Activated naive CD4-positive, alpha-beta T cell (primary cell): ENCODE results near the gene LHPP.
"Not testable (repeated sequence)": the region's sequence is repeated elsewhere in the genome, so short reads cannot be mapped to it uniquely, and the experiment has no call there.

ENCODE experiments used
- DNase-seq, 4 experiments: peaks; one replicate each; lab custom pipeline; 2025; lab: John Stamatoyannopoulos, UW

The LHPP gene

DNA sequence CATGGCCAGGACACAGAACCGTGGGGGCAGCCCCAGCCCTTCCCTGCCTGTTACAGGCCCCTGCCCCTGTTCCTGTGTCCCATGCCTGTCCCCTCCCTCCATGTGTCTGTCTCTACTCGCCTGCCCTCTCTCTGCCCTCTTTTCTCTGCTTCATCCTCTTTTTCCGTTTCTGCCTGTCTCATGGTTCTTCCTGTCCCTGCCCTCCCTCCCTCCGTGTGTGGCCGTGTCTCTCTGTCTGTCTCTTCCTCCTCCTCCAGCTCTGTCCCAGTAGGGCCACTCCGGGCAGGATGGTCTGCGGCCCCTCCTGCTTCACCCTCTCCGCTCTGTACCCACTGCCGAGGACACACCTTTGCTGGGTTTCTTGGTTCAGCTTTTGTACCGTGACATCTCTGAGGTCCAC, 145.2 kb downstream of the LHPP start:
- no peak for DNase-seq

DNA sequence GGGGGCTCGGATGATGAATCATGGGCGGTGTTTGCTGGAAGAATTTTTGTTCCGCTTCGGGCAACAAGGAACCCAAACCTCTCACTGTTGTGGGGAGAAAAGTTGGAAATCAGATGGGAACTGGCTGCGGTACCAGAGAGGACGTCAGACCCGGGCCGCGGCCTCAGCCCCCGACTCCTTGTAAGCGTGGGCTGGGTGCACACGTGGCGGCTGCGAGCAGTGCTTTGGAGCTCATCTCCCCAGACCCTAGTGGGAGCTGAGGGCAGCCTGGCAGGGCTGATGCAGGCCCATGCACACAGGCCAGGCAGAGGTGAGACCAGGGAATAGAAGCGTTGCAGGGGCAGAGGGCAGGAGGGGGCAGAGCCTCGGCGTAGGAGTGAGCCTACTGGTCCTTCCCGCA, 146.1 kb downstream of the LHPP start:
- DNase-seq: no peak

DNA sequence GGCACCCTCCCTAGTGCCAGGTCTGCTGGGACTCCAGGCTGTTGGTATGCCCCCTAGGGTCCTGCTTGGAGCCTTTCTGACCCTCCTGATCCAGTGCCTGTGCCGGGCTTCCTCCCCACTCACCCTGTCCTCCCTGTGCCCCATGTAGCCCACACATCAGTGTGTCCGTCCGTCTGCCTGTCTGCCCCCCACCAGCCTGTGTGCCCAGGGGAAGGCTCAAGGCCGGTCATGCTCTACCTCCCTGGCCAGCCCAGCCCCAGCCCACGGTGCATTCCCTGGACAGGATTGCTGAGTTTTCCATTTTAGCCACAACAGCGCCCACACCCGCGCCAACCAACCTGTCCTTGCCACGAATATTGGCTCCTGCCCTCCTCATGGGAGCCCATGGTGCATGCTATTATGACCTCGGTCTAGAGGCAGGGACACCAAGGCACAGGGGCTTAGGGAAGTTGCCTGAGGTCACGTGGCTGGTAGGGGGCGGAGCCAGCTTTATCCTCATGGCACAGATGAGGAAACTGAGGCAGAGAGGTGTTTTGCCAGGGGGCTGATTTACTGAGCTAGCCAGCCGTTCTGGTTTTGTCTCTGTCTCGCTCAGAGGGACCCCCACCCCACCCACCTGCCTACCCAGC, 146.6 kb downstream of the LHPP start:
- DNase-seq: no peak

DNA sequence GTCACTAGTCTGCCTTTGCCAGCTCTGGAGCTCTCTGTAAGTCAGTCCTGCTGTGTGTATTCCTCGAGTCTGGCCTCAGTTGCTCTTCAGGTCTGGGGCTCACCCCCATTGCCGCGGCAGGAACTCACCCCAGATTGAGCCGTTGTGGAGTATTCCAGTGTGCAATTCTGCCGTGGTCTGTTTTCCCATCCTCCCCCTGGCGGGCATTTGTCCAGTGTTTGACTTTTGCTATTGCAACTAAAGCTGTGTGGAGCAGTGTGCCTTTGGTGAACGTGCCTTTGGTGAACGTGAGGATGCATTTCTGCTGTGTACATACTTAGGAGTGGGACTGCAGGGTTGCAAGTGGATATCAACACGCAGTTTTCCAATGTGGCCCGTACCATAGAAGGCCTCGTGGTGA, 148.1 kb downstream of the LHPP start:
- no peak for DNase-seq

DNA sequence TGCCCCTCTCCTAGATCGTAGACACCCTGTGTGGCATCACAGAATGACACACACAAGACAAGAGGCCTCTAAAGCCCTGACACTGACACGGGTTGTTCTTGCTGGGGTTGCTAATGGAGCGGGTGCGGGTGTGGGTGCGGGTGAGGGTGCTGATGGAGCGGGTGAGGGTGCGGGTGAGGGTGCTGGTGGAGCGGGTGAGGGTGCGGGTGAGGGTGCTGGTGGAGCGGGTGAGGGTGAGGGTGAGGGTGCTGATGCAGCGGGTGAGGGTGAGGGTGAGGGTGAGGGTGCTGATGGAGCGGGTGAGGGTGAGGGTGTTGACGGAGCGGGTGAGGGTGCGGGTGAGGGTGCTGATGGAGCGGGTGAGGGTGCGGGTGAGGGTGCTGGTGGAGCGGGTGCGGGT, 148.6 kb downstream of the LHPP start:
- peak in 1 of 4 experiments; percentile 6 for DNase-seq

DNA sequence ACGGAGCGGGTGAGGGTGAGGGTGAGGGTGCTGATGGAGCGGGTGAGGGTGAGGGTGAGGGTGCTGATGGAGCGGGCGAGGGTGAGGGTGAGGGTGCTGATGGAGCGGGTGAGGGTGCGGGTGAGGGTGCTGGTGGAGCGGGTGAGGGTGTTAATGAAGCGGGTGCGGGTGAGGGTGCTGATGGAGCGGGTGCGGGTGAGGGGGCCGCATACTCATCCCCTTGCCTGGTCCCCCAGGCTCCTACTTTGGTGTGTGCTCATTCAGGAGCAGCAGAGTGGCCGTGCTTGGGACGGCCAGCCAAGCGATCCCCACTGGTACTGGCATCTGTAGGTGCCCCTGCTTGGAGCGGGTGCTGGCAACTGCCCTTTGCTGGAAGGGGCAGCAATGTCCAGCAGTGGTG, 149.2 kb downstream of the LHPP start:
- not testable (repeated sequence) for DNase-seq

DNA sequence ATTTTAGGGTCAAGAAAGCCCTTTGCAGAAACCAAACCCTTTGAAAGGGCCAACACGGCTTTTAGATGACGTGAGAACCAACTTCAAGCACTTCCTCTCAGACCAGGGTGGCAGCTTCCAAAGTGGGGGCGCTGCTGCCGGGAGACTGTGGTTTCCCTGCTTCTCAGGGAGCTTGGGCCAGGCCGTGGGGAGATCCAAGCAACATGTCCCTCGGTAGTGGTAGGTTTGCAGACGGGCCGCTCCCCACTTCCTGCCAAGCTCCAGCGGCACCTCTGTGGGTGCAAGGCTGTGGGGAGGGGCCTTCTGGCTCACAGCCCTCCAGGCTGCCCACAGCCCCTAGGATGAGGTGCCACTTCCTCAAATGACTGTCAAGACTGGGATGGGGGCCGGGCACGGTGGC, 150.1 kb downstream of the LHPP start:
- peak in 1 of 4 experiments; percentile 31 for DNase-seq

DNA sequence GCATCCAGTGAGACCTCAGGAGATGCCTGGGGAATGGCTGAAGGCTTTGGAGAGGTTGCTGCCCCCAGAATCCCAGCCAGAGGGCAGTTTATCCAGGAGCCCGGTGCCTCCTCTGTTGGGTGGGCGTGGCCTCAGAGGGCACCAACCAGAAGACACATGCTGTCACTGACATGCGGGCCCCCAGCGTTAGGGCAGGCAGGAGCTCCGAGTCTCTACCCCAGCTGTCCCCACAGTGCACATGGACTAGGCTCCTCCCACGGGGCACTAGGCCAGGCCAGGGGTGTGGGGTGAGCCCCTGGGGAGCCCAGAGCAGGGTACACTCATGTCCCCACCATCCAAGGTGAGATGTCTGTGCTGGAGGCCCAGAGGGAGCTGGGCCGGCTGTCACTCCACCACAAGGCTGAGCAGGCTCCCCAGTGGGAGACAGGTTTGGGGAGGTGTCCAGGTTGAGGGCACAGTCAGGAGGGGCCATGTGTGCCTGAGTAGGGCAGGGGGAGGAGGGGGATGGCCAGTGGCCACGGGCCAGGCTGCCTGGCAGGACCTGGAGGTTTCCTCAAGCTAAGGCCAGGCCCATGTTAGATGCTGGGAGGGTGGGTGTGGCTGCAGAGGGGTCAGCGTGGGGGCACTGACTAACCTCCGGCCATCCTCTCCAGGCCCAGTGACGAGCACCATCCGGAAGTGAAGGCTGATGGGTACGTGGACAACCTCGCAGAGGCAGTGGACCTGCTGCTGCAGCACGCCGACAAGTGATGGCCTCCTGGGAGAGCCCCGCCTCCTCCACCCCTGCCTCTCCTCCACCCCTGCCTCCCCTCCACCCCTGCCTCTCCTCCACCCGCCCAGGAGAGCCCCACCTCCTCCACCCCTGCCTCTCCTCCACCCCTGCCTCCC, 151.2 kb downstream of the LHPP start:
- DNase-seq: no peak

DNA sequence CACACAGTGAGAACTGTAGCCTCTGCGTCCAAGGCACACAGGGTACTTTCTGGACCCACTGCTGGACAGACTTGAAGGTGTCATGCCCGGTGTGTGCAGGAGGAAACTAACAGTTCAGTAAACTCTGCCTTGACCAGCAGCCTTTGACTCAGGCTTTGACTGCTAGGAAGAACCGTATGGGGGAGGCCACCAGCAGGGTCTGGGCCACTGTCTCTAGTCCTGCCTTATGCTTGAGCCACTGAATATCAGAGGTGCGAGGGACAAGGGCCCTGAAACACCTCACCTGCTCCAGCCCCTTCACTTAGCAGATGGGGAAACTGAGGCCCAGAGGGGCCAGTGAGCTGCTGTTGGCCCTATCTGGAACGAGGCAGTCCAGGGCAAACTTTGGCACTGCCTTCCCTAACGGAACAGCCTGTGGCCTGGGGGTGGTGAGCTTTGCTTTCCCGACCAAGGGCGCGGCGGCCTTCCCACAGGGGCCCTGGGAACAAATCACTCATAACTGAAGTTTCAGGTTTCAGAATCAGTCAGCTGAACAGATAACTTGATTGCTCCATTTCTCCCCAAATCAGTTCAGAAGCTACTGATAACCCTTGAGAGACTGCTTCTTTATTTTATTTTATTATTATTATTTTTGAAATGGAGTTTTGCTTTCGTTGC, 152.5 kb downstream of the LHPP start:
- no peak for DNase-seq

DNA sequence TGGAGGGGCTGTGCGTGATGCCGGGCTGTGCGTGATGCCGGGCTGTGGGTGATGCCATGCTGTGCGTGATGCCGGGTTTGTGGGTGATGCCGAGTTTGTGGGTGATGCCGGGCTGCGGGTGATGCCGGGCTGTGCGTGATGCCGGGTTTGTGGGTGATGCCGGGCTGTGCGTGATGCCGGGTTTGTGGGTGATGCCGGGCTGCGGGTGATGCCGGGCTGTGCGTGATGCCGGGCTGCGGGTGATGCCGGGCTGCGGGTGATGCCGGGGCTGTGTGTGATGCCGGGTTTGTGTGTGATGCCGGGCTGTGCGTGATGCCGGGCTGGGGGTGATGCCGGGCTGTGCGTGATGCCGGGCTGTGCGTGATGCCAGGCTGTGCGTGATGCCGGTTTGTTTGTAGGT, 153.6 kb downstream of the LHPP start:
- DNase-seq: no peak

DNA sequence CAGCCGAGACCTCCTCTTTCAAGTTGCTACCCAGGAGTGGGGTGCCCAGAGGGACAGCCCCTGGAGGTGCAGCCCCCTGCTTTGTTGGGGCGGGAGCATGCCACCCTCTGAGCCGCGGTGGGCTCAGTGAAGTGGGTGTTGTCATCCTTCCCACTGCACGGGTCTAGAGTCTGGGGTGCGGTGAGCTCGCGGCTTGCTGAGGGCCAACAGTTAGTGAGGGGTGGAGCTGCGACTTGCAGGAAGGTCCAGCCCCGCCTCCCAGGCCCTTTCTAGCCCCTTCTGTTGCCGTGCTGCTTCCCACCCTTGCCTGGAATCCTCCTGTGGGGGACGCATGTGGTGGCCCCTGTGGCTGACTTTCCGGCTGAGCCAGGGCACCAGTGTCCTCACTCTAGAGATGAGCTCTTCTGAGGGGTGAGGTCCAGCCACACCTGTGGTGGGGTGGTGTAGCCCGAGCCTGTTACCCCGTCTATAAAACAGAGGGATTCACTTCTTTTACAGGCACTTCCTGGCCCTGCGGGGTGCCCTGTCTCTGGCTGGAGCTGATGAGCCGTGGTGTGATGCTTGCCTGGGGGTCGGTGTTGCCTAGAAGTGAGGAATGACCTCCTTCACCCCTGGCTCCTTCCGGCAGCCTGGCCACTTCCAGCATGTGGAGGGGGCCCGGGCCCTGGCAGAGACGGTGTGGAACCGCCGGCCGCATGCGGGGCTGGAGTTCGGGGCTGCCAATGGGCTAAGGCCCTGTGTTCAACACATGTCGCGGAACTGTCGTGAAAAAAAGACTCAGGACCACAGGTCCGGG, 154.6 kb downstream of the LHPP start:
- DNase-seq: no peak

DNA sequence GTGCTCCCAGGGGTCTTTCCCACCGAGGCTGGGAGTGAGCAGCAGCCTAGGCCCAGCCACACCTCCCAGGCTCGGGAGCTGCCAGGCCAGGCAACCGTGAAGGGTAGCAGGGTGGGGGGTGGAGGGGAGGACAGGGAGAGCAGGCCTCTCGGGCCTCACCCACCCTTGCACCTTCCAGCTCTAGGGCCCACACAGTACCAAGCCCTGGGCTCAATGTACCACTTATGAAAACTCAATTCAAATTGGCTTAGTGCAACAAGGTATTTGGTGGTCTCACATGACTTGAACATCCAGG, 155.2 kb downstream of the LHPP start:
- DNase-seq: no peak

DNA sequence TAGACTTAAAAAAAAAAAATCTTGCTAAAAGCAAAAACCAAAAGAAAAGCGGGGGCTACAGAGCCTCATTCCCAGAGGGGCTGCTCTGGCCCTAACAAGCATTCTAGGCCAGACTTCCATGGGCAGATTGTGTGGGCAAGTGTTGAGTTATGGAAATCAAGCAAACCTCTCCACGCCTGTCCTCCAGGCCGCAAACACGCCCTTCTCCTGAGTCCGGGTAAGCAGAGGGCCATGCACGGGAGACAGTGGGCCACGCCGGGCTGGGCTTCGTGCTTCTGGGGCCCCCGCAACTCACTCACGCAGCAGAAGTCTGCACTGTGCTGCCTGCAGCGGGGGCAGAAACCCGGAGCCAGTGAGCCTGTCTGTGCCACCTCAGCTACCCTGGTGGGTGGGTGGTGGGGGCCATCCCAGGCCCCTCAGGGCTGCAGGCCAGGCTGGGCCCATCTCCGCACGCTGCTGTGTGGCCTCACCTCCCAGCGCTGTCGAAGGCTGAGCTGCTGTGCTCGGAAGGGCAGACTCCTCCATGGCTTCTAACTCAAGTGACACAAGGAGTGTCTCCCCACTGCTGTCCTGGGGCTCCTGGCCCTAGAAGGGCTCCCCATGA, 156.9 kb downstream of the LHPP start:
- DNase-seq: no peak

DNA sequence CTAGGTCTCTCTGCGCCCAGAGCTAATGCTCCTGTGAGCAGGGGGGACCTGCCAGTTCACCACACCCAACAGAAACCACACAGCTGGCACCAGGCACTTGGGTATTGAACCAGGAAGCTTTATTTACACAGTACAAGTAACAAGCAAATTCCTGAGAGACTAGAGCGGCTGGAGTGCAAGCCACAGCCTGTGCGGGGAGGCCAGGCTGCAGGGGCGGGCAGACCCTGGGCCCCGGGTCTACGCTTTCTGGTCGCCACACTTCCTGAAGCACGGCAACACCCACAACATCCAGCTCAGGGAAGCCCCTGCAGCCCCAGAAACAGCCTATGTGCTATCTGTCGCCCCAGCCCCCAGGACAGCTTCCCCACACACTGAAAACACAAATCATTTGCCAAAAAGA, 157.6 kb downstream of the LHPP start:
- no peak for DNase-seq

DNA sequence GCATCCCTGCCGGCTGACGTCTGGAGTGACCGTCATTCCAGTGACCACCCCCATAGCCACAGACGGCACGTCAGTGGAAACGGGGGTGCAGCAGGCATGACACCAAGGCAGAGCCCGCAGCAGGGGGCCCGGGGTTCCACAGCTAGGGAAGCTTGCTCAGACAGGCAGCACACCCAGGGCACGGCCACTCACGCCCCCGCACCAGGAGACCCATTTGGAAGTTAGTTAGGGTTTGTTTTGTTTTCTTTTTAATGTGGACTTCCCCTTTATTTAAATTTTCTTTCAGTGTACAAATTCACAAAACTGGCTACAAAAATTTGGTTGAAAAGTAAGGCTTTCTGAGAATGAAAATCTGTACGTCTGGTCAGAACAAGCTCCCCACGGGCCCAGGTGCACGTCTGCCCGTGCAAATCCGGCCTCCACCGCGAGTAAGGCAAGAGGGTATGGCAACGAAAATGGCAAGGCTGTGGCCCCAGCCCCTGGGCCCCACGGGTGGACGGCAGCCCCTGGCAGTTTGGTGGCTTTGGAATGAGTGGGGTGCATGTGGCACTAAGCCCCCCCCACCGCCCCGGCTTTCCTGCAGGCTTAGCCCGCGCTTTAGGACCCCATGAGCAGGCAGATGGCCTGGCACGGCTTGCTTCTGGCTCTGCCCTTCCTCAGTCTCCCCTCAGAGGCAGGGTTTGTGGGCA, 158.3 kb downstream of the LHPP start:
- DNase-seq: no peak

DNA sequence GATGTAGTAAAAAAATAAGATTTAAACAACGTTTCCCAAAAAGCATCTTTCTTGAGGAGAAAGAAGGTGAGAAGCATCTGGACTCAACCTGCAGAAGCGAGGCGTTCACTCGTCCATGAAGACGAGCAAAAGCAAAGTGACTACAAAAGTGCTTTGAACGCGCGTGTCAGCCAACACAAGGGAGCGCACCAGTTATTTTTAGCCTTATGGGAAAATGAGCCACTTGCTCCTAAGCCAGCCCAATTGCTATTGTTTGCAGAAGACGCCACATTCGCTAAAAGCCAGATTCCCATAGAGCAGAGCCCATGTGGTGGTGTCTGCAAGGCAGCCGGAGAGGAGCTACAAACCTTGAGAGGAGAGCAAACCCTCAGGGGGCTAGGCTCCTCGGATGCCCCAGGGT, 160.0 kb downstream of the LHPP start:
- no peak for DNase-seq

DNA sequence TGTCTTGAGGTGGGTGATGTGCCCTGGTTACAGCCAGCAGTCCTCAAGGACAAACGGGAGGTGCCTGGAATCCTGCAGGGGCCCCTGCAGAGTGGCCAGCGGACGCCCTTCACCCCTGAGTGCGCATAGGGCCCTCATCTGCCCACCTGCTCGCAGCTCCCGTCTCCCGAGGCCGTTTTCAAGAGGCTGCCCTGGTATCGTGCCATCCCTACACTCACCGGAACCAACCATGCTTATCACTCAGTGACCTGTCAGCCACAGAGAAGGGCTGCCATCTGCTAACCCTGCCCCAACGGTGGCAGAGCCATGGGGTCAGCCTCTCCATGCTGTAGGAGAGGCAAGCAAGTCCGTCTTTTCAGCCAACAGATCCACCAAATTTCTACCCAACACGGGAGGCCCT, 160.5 kb downstream of the LHPP start:
- DNase-seq: no peak

DNA sequence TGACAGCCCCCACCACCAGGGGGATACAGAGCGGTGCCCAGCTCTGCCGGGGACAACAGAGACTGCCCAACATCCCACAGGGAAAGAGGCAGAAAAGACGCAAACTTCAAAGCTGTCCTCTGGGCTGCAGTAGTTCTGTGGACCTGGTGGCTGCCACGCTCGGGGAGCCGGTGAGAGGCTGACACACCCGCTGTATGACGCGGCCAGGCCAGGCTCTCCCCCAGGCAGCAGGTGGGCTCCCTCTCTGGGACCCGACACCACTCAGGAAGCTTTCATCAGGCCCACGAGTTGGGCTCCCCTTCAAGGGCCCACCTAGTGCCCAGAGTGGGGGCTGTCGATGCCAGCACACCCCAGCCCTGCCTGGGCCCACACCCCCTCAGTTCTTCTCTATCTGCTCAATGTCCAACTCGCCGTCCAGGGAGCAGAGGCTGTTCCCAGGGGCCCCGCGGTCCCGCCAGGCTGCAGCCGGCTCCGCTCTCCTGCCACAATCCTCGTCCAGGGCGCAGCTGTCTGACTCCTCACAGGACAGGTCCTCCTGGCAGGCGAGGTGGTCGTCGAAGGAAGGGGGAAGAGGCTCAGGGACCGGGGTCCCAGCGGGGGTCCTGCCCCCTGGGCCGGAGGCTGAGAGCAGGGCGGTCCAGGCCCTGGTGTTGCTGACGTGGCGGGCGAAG, 161.4 kb downstream of the LHPP start:
- DNase-seq: no peak

DNA sequence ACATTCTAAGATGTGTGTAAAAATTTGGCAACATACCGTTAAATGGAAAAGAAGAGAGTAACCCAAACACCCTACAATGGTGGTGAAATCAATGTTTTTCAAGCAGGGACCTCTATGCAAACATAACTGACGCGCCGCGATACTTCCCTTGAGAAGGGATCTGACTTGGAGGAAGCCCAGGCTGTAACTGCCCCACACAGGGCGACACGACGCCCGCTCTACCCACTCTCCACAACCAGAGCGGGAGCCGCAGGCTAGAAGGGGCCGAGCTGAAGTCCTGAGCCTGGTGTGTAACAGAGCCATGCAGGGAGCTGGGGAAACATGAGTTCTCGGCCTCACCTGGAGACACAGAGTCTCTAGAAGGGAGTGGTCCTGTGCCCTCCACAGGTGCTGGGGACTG, 162.4 kb downstream of the LHPP start:
- no peak for DNase-seq

DNA sequence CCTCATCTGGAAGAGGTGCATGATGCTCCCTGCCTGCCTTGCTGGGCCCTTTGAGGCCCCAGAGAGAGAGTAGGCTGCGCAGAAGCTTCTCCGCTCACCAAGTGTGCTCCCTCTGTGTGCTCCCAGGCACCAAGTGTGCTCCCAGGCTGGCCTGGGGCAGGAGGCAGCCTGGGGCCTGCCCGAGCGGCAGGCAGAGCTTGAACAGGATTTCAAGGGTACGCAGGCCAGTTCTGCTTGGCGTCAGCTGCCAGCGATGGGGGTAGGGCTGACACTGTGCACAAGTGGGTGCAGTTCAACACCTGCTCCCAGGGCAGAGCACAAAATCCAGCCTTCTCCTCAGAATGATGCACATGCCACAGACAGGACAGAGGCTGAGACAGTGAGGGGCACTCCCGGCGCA, 162.8 kb downstream of the LHPP start:
- DNase-seq: no peak

DNA sequence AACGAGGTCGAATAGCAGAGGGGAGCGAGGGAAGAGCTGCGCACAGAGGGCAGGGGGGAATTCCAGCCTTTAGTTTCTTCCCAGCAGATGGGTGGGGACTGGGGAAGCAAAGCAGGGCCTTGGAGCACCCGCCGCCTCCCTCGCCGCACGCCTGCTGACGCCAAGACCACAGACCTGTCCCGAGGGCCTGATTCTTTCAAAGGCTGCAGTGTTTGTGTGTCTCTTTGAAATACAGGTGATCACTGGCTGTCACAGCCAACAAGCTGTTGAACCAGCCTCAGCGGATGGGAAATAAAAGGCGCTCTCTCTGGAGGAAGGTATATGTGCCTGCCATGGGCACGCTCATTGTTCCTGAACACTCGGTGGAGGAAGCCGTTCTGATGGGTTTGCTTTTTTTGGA, 163.3 kb downstream of the LHPP start:
- DNase-seq: no peak
